CD4-positive, alpha-beta T cell treated with Interleukin-6 at 100 ng/mL for 8 hours (primary cell): ENCODE results near the gene CSH2.
A peak's percentile ranks its signal among the peaks of the same experiment; 100 is the strongest.
"Not testable (repeated sequence)": the region's sequence is repeated elsewhere in the genome, so short reads cannot be mapped to it uniquely, and the experiment has no call there.

ENCODE experiments used
- DNase-seq: peaks from one replicate; pipeline ENCODE4 v3.0.0-alpha.2; 2020; ENCODE audit warnings: mixed read lengths, low spot score

Gene CSH2

GRCh38 chr17:63896524-63897354 is 23.3 kb upstream of the CSH2 start, which contains the start of gene CSH1:
CSH1 (minus strand) TSS chr17:63896574; CDS start chr17:63896511, 63 bp downstream.
- not testable (repeated sequence) for DNase-seq

GRCh38 chr17:63894821-63895220 is 21.3 kb upstream of the CSH2 start:
- DNase-seq: not testable (repeated sequence)

- DNase-seq: not testable (repeated sequence)
Measured at GRCh38 chr17:63894021-63894420, 20.5 kb upstream of the CSH2 start.

GRCh38 chr17:63892316-63893037 is 19.0 kb upstream of the CSH2 start:
- not testable (repeated sequence) for DNase-seq

- not testable (repeated sequence) for DNase-seq
Measured at GRCh38 chr17:63889026-63889848, 15.8 kb upstream of the CSH2 start.

GRCh38 chr17:63885119-63885518 is 11.6 kb upstream of the CSH2 start:
- not testable (repeated sequence) for DNase-seq

- DNase-seq: not testable (repeated sequence)
Measured at GRCh38 chr17:63882626-63883126, 9.2 kb upstream of the CSH2 start.

- peak; percentile 45 for DNase-seq
Measured at GRCh38 chr17:63881935-63882601, 8.6 kb upstream of the CSH2 start, which contains the start of gene GH2. GH2 (minus strand) TSS chr17:63881944; CDS start chr17:63881801, 143 bp downstream.

GRCh38 chr17:63881337-63881736 is 7.9 kb upstream of the CSH2 start:
- not testable (repeated sequence) for DNase-seq

GRCh38 chr17:63880706-63881105 is 7.2 kb upstream of the CSH2 start:
- DNase-seq: no peak

- not testable (repeated sequence) for DNase-seq
Measured at GRCh38 chr17:63878413-63878812, 4.9 kb upstream of the CSH2 start.

- not testable (repeated sequence) for DNase-seq
Measured at GRCh38 chr17:63874693-63875092, 1.2 kb upstream of the CSH2 start.

GRCh38 chr17:63874061-63874626 is 667 bp upstream of the CSH2 start:
- DNase-seq: not testable (repeated sequence)

- DNase-seq: not testable (repeated sequence)
Measured at GRCh38 chr17:63871646-63872365, 1.7 kb downstream of the CSH2 start.

GRCh38 chr17:63870292-63870665 is 3.2 kb downstream of the CSH2 start:
- not testable (repeated sequence) for DNase-seq

GRCh38 chr17:63869491-63870291 is 3.8 kb downstream of the CSH2 start:
- DNase-seq: not testable (repeated sequence)

- not testable (repeated sequence) for DNase-seq
Measured at GRCh38 chr17:63866625-63867024, 6.9 kb downstream of the CSH2 start.

GRCh38 chr17:63859257-63859656 is 14.2 kb downstream of the CSH2 start:
- DNase-seq: no peak

- not testable (repeated sequence) for DNase-seq
Measured at GRCh38 chr17:63856425-63856824, 17.1 kb downstream of the CSH2 start.
